Stimulated activated effector memory CD8-positive, alpha-beta T cell treated with anti-CD3 and anti-CD28 coated beads, Interleukin-12 subunit alpha, Interleukin-12 subunit beta, amount 100 ng/mL, for 72 hours (primary cell): ENCODE measurements around the gene TIAM1.
A peak's percentile ranks its signal among the peaks of the same experiment; 100 is the strongest.

ENCODE experiments used
- ATAC-seq: fragments of 150-1000 bp; cut with Tn5 transposase; 2 replicates; pipeline ENCODE4 v1.10.0; 2021
- DNase-seq, 2 donors: peaks; one replicate each; pipeline ENCODE4 v3.0.0; 2021 to 2022; ENCODE audit warnings: low spot score in 2 of 2
- H3K27ac Mint-ChIP-seq: one replicate; pipeline ENCODE4 v1.8.0; 2022; ENCODE audit warnings: mild to moderate bottlenecking, mixed read lengths
- H3K36me3 Mint-ChIP-seq: one replicate; pipeline ENCODE4 v1.8.0; 2022; ENCODE audit warnings: mild to moderate bottlenecking, mixed read lengths
- H3K4me1 Mint-ChIP-seq: one replicate; pipeline ENCODE4 v1.8.0; 2022; ENCODE audit warnings: mixed read lengths
- H3K4me3 Mint-ChIP-seq: one replicate; pipeline ENCODE4 v1.8.0; 2022; ENCODE audit warnings: mild to moderate bottlenecking, mixed read lengths
- H3K9me3 Mint-ChIP-seq: one replicate; pipeline ENCODE4 v1.8.0; 2022; ENCODE audit warnings: mixed read lengths

Gene TIAM1

GRCh38 chr21:31158789-31159581, 185.1 kb downstream of the TIAM1 start:
- no peak for DNase-seq
- Mint-ChIP-seq H3K4me3 (no peak overlapping the region), H3K27ac (no peak overlapping the region), H3K36me3 (peaks cover 27% of the 10 kb centered on the region), H3K4me1 (no peaks in the 10 kb centered on the region), H3K9me3 (peaks cover 4% of the 10 kb centered on the region)
- ATAC-seq: no peak

DNA sequence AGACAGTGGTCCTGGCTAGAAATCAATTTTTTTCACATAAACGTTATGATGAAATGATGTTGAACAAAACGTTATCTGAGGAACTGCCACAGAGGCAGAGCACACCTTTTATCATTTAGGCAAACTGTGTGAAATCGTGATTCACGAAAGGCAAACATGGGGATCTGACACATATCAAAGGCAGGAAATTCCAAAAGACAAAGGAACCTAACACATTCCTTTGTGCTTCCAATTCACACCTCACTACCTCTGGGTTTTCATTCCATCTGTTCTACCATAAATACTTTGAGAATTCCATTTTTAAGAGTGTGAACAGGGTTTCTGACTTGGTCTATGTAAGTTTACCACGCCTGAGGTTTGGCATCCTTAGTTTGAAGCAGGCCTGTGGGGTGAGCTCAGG, 186.3 kb downstream of the TIAM1 start:
- Mint-ChIP-seq H3K4me1 (no peaks in the 10 kb centered on the region), H3K9me3 (peaks cover 4% of the 10 kb centered on the region), H3K4me3 (no peak overlapping the region), H3K36me3 (peaks cover 23% of the 10 kb centered on the region), H3K27ac (no peak overlapping the region)
- DNase-seq (no peak), ATAC-seq (no peak)

GRCh38 chr21:31156662-31157061, 187.4 kb downstream of the TIAM1 start:
- H3K36me3 Mint-ChIP-seq: peaks cover 20% of the 10 kb centered on the region
- H3K4me3 Mint-ChIP-seq: no peak overlapping the region
- no peak overlapping the region for H3K27ac Mint-ChIP-seq
- no peak for ATAC-seq
- peaks cover 4% of the 10 kb centered on the region for H3K9me3 Mint-ChIP-seq
- DNase-seq: no peak
- H3K4me1 Mint-ChIP-seq: no peaks in the 10 kb centered on the region

DNA sequence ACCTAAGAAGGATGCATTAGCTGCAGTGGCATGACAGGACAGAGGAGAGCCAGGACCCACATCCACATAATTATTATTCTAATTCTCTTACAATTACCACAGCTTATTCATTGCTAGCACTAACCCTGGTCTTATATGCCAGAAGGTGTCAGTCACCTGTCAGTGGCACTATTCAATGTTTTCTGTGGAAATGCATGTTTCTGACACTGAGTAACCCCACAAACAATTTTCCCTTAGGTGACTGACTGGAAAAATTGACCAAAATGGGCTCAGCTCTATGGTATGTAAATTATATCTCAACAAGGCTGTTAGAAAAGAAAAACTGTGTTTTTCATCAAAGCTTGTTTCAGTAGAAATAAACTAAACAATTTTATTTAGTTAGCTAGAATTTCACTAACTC, 187.9 kb downstream of the TIAM1 start:
- Mint-ChIP-seq H3K27ac (no peak overlapping the region), H3K4me1 (no peaks in the 10 kb centered on the region), H3K4me3 (no peak overlapping the region), H3K36me3 (peaks cover 20% of the 10 kb centered on the region), H3K9me3 (peaks cover 4% of the 10 kb centered on the region)
- DNase-seq: no peak
- ATAC-seq: no peak

- H3K4me3 Mint-ChIP-seq: no peak overlapping the region
- DNase-seq: no peak
- peaks cover 4% of the 10 kb centered on the region for H3K9me3 Mint-ChIP-seq
- no peak for ATAC-seq
- peaks cover 41% of the 10 kb centered on the region for H3K36me3 Mint-ChIP-seq
- H3K27ac Mint-ChIP-seq: no peak overlapping the region
- no peaks in the 10 kb centered on the region for H3K4me1 Mint-ChIP-seq
Measured at GRCh38 chr21:31151156-31152045, 192.7 kb downstream of the TIAM1 start.

- no peak overlapping the region for H3K27ac Mint-ChIP-seq
- no peak overlapping the region for H3K4me3 Mint-ChIP-seq
- H3K9me3 Mint-ChIP-seq: no peaks in the 10 kb centered on the region
- H3K36me3 Mint-ChIP-seq: peaks cover 42% of the 10 kb centered on the region
- ATAC-seq (no peak), DNase-seq (no peak)
- no peaks in the 10 kb centered on the region for H3K4me1 Mint-ChIP-seq
Measured at GRCh38 chr21:31145274-31145673, 198.8 kb downstream of the TIAM1 start.

GRCh38 chr21:31143036-31143435, 201.0 kb downstream of the TIAM1 start:
- no peak for DNase-seq
- Mint-ChIP-seq H3K4me3 (no peak overlapping the region), H3K27ac (no peak overlapping the region), H3K4me1 (no peaks in the 10 kb centered on the region), H3K36me3 (peaks cover 37% of the 10 kb centered on the region), H3K9me3 (no peaks in the 10 kb centered on the region)
- ATAC-seq: no peak

GRCh38 chr21:31142600-31142999, 201.5 kb downstream of the TIAM1 start:
- Mint-ChIP-seq H3K4me3 (no peak overlapping the region), H3K27ac (no peak overlapping the region), H3K9me3 (no peaks in the 10 kb centered on the region), H3K4me1 (no peaks in the 10 kb centered on the region), H3K36me3 (peaks cover 32% of the 10 kb centered on the region)
- DNase-seq (no peak), ATAC-seq (peak; percentile 48)

- no peak overlapping the region for H3K27ac Mint-ChIP-seq
- H3K36me3 Mint-ChIP-seq: peaks cover 35% of the 10 kb centered on the region
Measured at GRCh38 chr21:31141389-31142000, 202.6 kb downstream of the TIAM1 start.

GRCh38 chr21:31140676-31141075, 203.4 kb downstream of the TIAM1 start:
- H3K4me1 Mint-ChIP-seq: no peaks in the 10 kb centered on the region
- ATAC-seq: no peak
- no peaks in the 10 kb centered on the region for H3K9me3 Mint-ChIP-seq
- H3K27ac Mint-ChIP-seq: no peak overlapping the region
- no peak for DNase-seq
- peaks cover 40% of the 10 kb centered on the region for H3K36me3 Mint-ChIP-seq
- no peak overlapping the region for H3K4me3 Mint-ChIP-seq

More at GRCh38 chr21:31141389-31142000, 202.6 kb downstream of the TIAM1 start:
- Mint-ChIP-seq H3K4me1 (no peaks in the 10 kb centered on the region), H3K9me3 (no peaks in the 10 kb centered on the region), H3K4me3 (no peak overlapping the region)
- DNase-seq (no peak), ATAC-seq (no peak)

GRCh38 chr21:31140025-31140424, 204.0 kb downstream of the TIAM1 start:
- Mint-ChIP-seq H3K27ac (no peak overlapping the region), H3K4me1 (no peaks in the 10 kb centered on the region), H3K9me3 (no peaks in the 10 kb centered on the region), H3K36me3 (peaks cover 47% of the 10 kb centered on the region), H3K4me3 (no peak overlapping the region)
- no peak for DNase-seq
- ATAC-seq: no peak

DNA sequence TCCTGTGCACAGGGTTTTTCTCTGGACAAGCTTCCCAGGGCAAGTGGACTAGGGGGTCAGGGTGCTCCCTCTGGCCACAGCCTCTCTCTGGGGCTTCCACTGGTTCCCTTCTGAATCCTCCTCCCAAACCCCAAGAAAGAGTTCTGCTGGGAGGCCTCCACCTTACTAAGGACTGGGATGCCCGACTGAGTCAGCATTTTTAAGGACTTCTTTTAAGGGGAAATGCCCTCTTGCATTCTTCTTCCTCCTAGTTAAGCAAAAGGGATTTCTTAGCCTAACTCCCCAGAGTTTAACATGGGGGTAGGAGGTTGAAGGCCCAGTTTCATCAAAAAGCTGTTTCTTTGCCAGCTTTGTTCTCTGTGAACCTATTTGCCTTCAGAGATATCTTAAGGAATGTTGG, 206.1 kb downstream of the TIAM1 start:
- Mint-ChIP-seq H3K36me3 (peaks cover 51% of the 10 kb centered on the region), H3K27ac (no peak overlapping the region), H3K9me3 (no peaks in the 10 kb centered on the region), H3K4me1 (peaks cover 15% of the 10 kb centered on the region), H3K4me3 (no peak overlapping the region)
- no peak for ATAC-seq
- no peak for DNase-seq

- peaks cover 25% of the 10 kb centered on the region for H3K4me1 Mint-ChIP-seq
- ATAC-seq (no peak), DNase-seq (no peak)
- H3K27ac Mint-ChIP-seq: no peak overlapping the region
- no peaks in the 10 kb centered on the region for H3K9me3 Mint-ChIP-seq
- peaks cover 56% of the 10 kb centered on the region for H3K36me3 Mint-ChIP-seq
- H3K4me3 Mint-ChIP-seq: no peak overlapping the region
Measured at GRCh38 chr21:31136891-31137290, 207.2 kb downstream of the TIAM1 start.

DNA sequence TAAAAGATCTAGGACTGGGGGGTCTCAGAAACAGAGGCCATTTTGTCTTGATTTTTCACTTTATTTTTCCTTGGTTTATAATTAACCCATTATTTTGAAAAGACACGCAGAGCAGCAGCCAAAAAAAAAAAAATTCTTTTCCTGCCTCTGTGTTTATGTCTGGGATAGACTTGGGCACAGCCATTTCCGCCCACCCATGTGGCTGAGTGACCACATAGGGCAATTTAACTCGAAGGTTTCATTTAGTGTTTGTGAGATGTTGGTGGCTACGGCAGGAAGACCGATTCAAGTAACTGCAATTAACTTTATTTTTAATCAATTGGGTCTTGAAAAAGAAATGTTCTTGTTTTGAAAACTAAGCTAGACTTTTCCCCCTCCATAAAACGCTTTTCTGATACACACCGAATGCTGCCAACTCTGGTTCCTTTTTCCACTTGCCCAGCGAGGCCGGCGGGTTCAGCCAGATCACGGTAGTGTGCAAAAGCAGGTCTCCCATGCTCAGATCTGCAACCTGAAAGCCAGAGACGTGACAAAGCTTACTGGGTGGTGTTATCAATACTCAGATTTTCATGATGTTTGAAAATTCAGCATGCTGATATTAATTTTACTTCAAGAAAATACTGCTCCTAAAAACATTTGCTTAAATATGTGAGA, 208.4 kb downstream of the TIAM1 start:
- Mint-ChIP-seq H3K4me3 (no peak overlapping the region), H3K4me1 (peaks cover 38% of the 10 kb centered on the region), H3K9me3 (no peaks in the 10 kb centered on the region), H3K36me3 (peaks cover 50% of the 10 kb centered on the region), H3K27ac (no peak overlapping the region)
- ATAC-seq: no peak
- DNase-seq: no peak

DNA sequence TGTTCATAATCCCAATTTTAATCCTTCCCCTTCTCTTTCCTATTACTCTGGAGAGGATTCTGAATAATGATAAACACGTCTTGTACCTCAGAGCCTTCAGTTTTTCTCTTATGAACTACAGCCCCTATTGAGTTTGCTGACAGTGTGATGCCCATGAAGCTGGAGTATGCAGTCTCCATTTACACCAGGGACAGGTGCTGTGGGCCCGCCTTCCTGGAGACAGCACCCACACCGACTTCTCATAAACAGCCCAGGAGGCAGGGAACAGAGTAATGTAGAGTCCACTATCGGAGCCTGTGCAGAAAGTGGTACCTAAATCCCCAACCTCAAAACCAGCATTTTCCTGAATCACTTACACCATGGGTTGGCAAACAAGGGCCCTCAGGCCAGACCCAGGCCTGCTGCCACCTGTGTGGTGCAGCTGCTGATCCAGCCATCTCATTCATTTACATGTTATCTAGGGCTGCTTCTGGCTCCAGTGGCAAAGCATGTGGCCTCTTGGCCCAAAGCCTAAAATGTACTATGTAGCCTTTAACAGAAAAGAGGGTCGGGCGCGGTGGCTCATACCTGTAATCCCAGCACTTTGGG, 210.7 kb downstream of the TIAM1 start:
- DNase-seq: no peak
- Mint-ChIP-seq H3K4me1 (peaks cover 49% of the 10 kb centered on the region), H3K9me3 (no peaks in the 10 kb centered on the region), H3K27ac (peak overlapping the region; percentile 72), H3K36me3 (peaks cover 68% of the 10 kb centered on the region), H3K4me3 (peak overlapping the region; percentile 62)
- peak; percentile 46 for ATAC-seq
